ENCODE measurements around the gene TTC33.
"Not testable (repeated sequence)": the region's sequence is repeated elsewhere in the genome, so short reads cannot be mapped to it uniquely, and the experiment has no call there.

The TTC33 gene

GRCh38 chr5:40678460-40679147, 77.2 kb downstream of the TTC33 start:
- no peak for DNase-seq

GRCh38 chr5:40678026-40678425, 77.7 kb downstream of the TTC33 start:
- no peak for DNase-seq

- no peak for DNase-seq
Measured at GRCh38 chr5:40677456-40677855, 78.3 kb downstream of the TTC33 start.

GRCh38 chr5:40676613-40677343, 79.0 kb downstream of the TTC33 start:
- DNase-seq: peak; percentile 62

- DNase-seq: no peak
Measured at GRCh38 chr5:40675396-40676133, 80.2 kb downstream of the TTC33 start.

- no peak for DNase-seq
Measured at GRCh38 chr5:40674661-40675235, 81.0 kb downstream of the TTC33 start.

GRCh38 chr5:40672425-40672824, 83.3 kb downstream of the TTC33 start:
- DNase-seq: no peak

- no peak for DNase-seq
Measured at GRCh38 chr5:40669606-40670390, 86.0 kb downstream of the TTC33 start.

DNA sequence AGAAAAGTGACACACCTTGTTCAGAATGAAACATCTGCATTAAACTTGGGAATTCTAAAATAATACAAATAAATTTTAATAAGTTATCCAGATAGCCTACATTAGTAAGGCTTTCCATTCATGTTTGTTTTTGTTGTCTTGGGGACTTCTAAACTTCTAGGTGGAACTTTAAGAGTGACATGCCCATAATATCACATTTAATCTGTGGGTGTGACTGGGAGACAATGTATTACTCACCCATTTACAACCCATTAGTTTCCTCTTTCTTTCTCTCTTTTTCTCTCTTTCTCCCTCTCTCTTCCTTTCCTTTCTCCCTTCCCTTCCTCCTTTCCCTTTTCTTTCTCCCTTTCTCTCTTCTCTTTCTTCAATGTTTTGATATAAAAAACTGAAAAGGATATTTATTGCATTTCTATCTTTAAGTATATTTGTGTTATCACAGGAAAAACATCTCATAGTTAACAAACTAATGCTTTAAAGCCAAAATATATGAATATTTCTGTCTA, 88.5 kb downstream of the TTC33 start:
- DNase-seq: no peak

GRCh38 chr5:40666657-40667056, 89.1 kb downstream of the TTC33 start:
- no peak for DNase-seq

GRCh38 chr5:40665635-40666298, 90.0 kb downstream of the TTC33 start:
- DNase-seq: no peak

DNA sequence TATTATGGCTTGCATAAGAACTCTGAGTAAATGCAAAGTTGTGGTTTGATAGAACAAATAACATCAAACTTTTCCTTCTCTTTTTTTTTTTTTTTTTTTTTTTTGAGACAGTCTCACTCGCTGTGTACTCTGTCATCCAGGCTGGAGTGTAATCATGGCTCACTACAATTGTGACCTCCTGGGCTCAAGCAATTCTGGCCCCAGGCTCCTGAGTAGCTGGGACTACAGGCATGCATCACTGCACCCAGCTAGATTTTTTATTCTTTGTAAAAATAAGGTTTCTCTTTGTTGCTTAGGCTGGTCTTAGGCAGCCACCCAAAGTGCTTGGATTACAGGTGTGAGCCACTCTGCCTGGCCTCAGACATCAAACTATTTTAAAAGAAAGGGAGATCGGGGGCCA, 95.0 kb downstream of the TTC33 start:
- no peak for DNase-seq

GRCh38 chr5:40656766-40657165, 99.0 kb downstream of the TTC33 start:
- no peak for DNase-seq

DNA sequence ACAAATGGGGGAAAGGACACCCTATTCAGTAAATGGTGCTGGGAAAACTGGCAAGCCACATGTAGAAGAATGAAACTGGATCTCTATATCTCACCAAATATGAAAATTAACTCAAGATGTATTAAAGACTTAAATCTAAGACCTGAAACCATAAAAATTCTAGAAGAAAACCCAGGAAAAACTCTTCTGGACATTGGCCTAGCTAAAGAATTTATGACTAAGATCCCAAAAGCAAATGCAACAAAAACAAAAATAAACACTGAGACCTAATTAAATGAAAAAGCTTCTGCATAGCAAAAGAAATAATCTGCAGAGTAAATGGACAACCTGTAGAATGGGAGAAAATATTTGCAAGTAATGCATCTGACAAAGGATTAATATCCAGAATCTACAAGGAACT, 99.7 kb downstream of the TTC33 start:
- DNase-seq: not testable (repeated sequence)

DNA sequence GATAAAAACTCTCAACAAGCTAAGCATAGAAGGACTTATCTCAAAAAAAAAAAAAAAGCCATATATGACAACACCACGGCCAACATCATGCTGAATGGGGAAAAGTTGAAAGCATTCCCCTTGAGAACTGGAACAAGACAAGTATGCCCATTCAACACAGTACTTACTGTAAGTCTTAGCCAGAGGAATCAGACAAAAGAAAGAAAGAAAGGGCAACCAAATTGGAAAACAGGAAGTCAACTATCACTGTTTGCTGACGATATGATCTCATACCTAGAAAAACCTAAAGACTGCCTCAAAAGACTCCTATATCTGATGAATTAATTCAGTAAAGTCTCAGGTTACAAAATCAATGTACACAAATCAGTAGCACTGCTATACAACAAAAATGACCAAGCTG, 100.6 kb downstream of the TTC33 start:
- DNase-seq: no peak

- DNase-seq: no peak
Measured at GRCh38 chr5:40654377-40654991, 101.3 kb downstream of the TTC33 start.

DNA sequence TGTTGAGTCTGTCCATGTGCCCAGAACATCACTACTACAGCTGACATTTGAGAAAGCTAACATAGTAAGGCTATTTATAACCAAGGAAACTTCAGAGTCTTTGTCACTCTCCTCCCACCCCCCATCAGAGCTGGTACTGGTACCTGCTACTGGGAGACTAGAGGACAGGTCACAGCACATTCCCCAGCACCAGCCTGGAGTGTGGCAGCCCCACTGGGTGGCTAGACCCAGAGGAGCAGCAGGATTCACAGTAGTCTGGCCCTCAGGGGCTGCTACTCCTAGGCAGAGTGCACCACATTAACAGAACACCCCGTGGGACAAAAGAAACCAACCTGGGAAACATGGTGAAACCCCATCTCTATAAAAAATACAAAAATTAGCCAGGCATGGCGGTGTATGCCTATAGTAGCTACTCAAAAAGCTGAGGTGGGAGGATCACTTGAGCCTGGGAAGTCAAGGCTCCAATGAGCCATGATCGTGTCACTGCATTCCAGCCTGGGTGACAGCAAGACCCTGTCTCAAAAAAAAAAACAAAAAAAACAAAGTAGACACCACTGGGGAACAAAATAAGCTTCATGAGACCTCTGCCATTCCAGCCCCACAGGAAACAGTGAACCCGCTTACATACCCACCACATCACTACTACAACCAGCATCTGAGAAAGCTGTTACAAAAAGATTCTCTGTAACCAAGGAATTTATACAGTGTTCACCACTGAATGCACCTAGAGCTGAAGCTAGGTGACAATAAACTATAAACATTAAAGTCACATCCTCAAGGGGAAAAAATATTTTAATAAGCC, 102.3 kb downstream of the TTC33 start:
- no peak for DNase-seq

- DNase-seq: no peak
Measured at GRCh38 chr5:40652441-40653220, 103.1 kb downstream of the TTC33 start.

DNA sequence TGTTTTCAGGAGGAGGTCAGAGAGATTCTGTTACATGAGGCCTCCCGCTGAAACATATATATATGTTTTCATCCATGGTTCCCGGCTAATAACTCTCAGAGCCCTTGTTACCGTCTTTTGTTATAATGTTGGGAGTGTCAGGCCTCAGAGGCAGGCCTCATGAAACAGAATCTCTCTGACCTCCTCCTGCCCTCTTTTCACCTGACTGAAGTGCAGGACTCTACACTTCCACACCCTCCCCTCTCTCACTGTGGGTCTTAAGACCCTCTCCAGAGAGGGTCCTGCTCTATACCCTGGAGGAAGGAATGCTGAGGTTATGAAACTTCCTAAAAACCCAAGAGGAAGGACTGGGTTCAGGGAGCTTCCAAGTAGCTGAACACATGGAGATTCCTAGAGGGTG, 104.6 kb downstream of the TTC33 start:
- DNase-seq: no peak

Measured in right hindlimb (tissue), 1 donor.